K562 (cell line): ENCODE measurements around the gene RGS7. TPM values are rescaled to one million over a fixed set of nuclear protein-coding genes. Genes with fewer than 3 reads are reported as not detected.

ENCODE experiments used
- ATAC-seq: fragments of 200-7000 bp; cut with Tn5 transposase; 3 replicates; pipeline ENCODE4 v1.9.1; 2020; ENCODE audit warnings: moderate library complexity
- BruUV-seq: library from RNA; stranded (reverse); fragments of 400-500 nt; replicated peaks from 2 replicates; lab custom pipeline; 2021; lab: Mats Ljungman, UMichigan
- CTCF ChIA-PET: fragments of 300-600 bp; formaldehyde crosslinking; extraction: SDS; loops from one replicate; lab custom pipeline; 2021; ENCODE audit warnings: low intra/inter-chr PET ratio; lab: Yijun Ruan, JAX
- POLR2A ChIA-PET: fragments of 300-600, 350-650 bp; sonication (Branson Sonifier 250); formaldehyde crosslinking; extraction: SDS; loops from one replicate; lab custom pipeline; 2021; ENCODE audit warnings: antibody characterized with exemption, inconsistent platforms; lab: Yijun Ruan, JAX
- DNase-seq, 4 experiments: peaks; one replicate each; pipeline versions ENCODE4 v3.0.0 to v3.0.0-alpha.2; 2011 to 2018; ENCODE audit warnings: low spot score in 3 of 4, mixed read lengths in 3 of 4; ENCODE audit errors: extremely low read depth in 1 of 4
- FAIRE-seq: peaks from 2 replicates; lab custom pipeline; 2011; peaks lifted over from hg19 to GRCh38; lab: Jason Lieb, UNC
- H2AFZ ChIP-seq: 2 replicates; pipeline ENCODE4 v1.6.0; 2011; ENCODE audit warnings: low read depth, low read length, control low read depth, inconsistent platforms
- H3K27ac ChIP-seq: fragments of 200-600 bp; 3 replicates; pipeline ENCODE4 v1.8.0; 2011; ENCODE audit warnings: low read depth, mild to moderate bottlenecking, control low read depth, inconsistent platforms, low read length, moderate library complexity, mixed read lengths; ENCODE audit errors: extremely low read depth
- H3K27me3 ChIP-seq, 2 experiments: fragments of 300-600 bp in 1 of 2; 2 replicates in 1 of 2; 3 replicates in 1 of 2; pipeline versions ENCODE4 v1.6.0 to v1.8.0; 2011; ENCODE audit warnings: inconsistent platforms in 2 of 2, low read length in 2 of 2, mild to moderate bottlenecking in 1 of 2, mixed read lengths in 1 of 2, moderate library complexity in 1 of 2; ENCODE audit not compliant: control insufficient read depth in 2 of 2, insufficient read depth in 2 of 2
- H3K36me3 ChIP-seq: fragments of 300-600 bp; 3 replicates; pipeline ENCODE4 v1.8.0; 2011; ENCODE audit warnings: mild to moderate bottlenecking, low read length, inconsistent platforms; ENCODE audit not compliant: control insufficient read depth, insufficient read depth
- H3K4me1 ChIP-seq, 2 experiments: fragments of 200-600 bp in 1 of 2; replicated peaks in 1 of 2; 2 replicates in 1 of 2; 3 replicates in 1 of 2; pipeline versions ENCODE4 v1.5.1 to v1.8.0; 2011; ENCODE audit warnings: inconsistent platforms in 2 of 2, low read length in 2 of 2, mild to moderate bottlenecking in 1 of 2, mixed read lengths in 1 of 2, moderate library complexity in 1 of 2; ENCODE audit not compliant: control insufficient read depth in 2 of 2, insufficient read depth in 2 of 2
- H3K4me2 ChIP-seq: 2 replicates; pipeline ENCODE4 v1.6.1; 2011; ENCODE audit warnings: low read length, control low read depth, inconsistent platforms, mixed read lengths; ENCODE audit not compliant: insufficient read depth
- H3K4me3 ChIP-seq: fragments of 200-600 bp; sonication (generic), shearing (Covaris generic); 2 replicates; pipeline ENCODE4 v1.5.1; 2016; ENCODE audit warnings: control low read depth, inconsistent platforms
- H3K79me2 ChIP-seq: fragments of 200-600 bp; 3 replicates; pipeline ENCODE4 v1.8.0; 2011; ENCODE audit warnings: low read length, inconsistent platforms; ENCODE audit not compliant: control insufficient read depth, insufficient read depth
- H3K9ac ChIP-seq, 2 experiments: 2 replicates each; pipeline versions ENCODE4 v1.6.0 to v1.6.1; 2011; ENCODE audit warnings: low read depth in 2 of 2, low read length in 2 of 2, control low read depth in 1 of 2, inconsistent platforms in 1 of 2, mild to moderate bottlenecking in 1 of 2, mixed read lengths in 1 of 2; ENCODE audit not compliant: insufficient read depth in 1 of 2
- H3K9me1 ChIP-seq: one replicate; pipeline ENCODE4 v1.6.0; 2011; ENCODE audit warnings: inconsistent platforms, mild to moderate bottlenecking, low read length, moderate library complexity; ENCODE audit not compliant: control insufficient read depth, insufficient read depth
- H3K9me3 ChIP-seq: replicated peaks from 2 replicates; pipeline ENCODE4 v1.5.1; 2011; ENCODE audit warnings: low read depth, low read length, inconsistent platforms; ENCODE audit not compliant: control insufficient read depth, insufficient read depth
- H4K20me1 ChIP-seq: replicated peaks from 2 replicates; pipeline ENCODE4 v1.6.1; 2011; ENCODE audit warnings: low read length, inconsistent platforms, mixed read lengths; ENCODE audit not compliant: control insufficient read depth, insufficient read depth
- POLR3G ChIP-seq: IDR thresholded peaks from 2 replicates; pipeline ENCODE4 v1.6.1; 2011; ENCODE audit not compliant: insufficient read length, insufficient replicate concordance; ENCODE audit errors: extremely low read depth
- PTTG1 ChIP-seq: fragments of 450-650 bp; IDR thresholded peaks from 2 replicates; pipeline ENCODE4 v1.6.1; 2016; ENCODE audit warnings: low read depth, mild to moderate bottlenecking, missing genetic modification characterization, missing compliant biosample characterization
- RBM34 ChIP-seq: fragments of 200-400 bp; formaldehyde crosslinking; IDR thresholded peaks from 2 replicates; pipeline ENCODE4 v1.6.1; 2018; ENCODE audit warnings: low read length, borderline replicate concordance; ENCODE audit not compliant: insufficient read depth
- SIN3A ChIP-seq, 2 experiments: fragments of 150-350 bp in 1 of 2; IDR thresholded peaks; 2 replicates each; pipeline ENCODE4 v1.6.1; 2011 to 2016; ENCODE audit warnings: borderline replicate concordance in 2 of 2, low read depth in 2 of 2, low read length in 2 of 2, mild to moderate bottlenecking in 2 of 2, moderate library complexity in 2 of 2; ENCODE audit not compliant: control insufficient read depth in 1 of 2
- TEAD4 ChIP-seq, 2 experiments: sonication (generic) in 1 of 2; formaldehyde crosslinking in 1 of 2; IDR thresholded peaks; 2 replicates each; pipeline versions ENCODE4 v1.6.1 to v1.8.0; 2012 to 2022; ENCODE audit warnings: borderline replicate concordance in 1 of 2, inconsistent platforms in 1 of 2, low read length in 1 of 2, mild to moderate bottlenecking in 1 of 2, missing genetic modification reagents in 1 of 2
- ZC3H8 ChIP-seq: fragments of 450-650 bp; IDR thresholded peaks from 2 replicates; pipeline ENCODE4 v1.6.1; 2017
- ZKSCAN8 ChIP-seq: fragments of 200-800 bp; sonication (Bioruptor generic); IDR thresholded peaks from 2 replicates; pipeline ENCODE4 v1.6.1; 2016; ENCODE audit warnings: missing genetic modification characterization, missing compliant biosample characterization
- ZNF133 ChIP-seq: fragments of 250-450 bp; sonication (Bioruptor Pico); IDR thresholded peaks from 2 replicates; pipeline ENCODE4 v1.4.0; 2020; ENCODE audit warnings: mild to moderate bottlenecking
- ZNF232 ChIP-seq: sonication (generic); formaldehyde crosslinking; IDR thresholded peaks from 2 replicates; pipeline ENCODE4 v1.8.0; 2022; ENCODE audit warnings: mild to moderate bottlenecking, missing genetic modification reagents
- ZNF311 ChIP-seq: fragments of 250-450 bp; sonication (Bioruptor Pico); IDR thresholded peaks from 2 replicates; pipeline ENCODE4 v1.4.0; 2020; ENCODE audit warnings: mild to moderate bottlenecking, moderate library complexity
- ZNF57 ChIP-seq: fragments of 450-650 bp; formaldehyde crosslinking; IDR thresholded peaks from 2 replicates; pipeline ENCODE4 v1.4.0; 2020; ENCODE audit warnings: mild to moderate bottlenecking, moderate library complexity
- ZNF75A ChIP-seq: fragments of 450-650 bp; formaldehyde crosslinking; IDR thresholded peaks from 2 replicates; pipeline ENCODE4 v1.4.0; 2020; ENCODE audit warnings: mild to moderate bottlenecking
- WGBS: fragments of 100-300 bp; shearing (Covaris generic); methylation state at CpG from one replicate; pipeline ENCODE4 v1.1.6; 2016; ENCODE audit warnings: low coverage, mixed read lengths; ENCODE audit not compliant: insufficient coverage; ENCODE audit errors: missing lambda C conversion rate; 5-methylcytosine and 5-hydroxymethylcytosine counted together
- in situ Hi-C: fragments of 300-500 bp; cut with MboI; formaldehyde crosslinking; loops from 4 replicates; pipeline ENCODE4 v1.15.0; 2018; ENCODE audit warnings: inconsistent platforms, mixed read lengths
- intact Hi-C: fragments of 100-400 bp; cut with micrococcal nuclease; formaldehyde crosslinking; loops from 2 replicates; pipeline ENCODE4 v1.14.2; 2022
- polyA plus RNA-seq, 8 experiments: library from polyadenylated mRNA; depleted of rRNA in 4 of 8; stranded (reverse) in 5 of 8; unstranded in 3 of 8; fragments of >200 nt; fragmentation: Nextera tagmentation in 2 of 8; fragmentation: Illumina TruSeq in 1 of 8; extraction: Ambion mirVana in 2 of 8; extraction: Trizol in 1 of 8; gene quantifications; 2 replicates each; pipeline versions ENCODE4 v1.2.1 to v1.2.3, GENCODE V29; 2011 to 2014; ENCODE audit warnings: inconsistent platforms in 1 of 8, missing spikeins in 1 of 8
- total RNA-seq, 7 experiments: library from RNA; depleted of rRNA in 6 of 7; stranded (reverse); fragments of >200 nt in 6 of 7; fragmentation: Illumina TruSeq in 2 of 7; extraction: Trizol in 2 of 7; gene quantifications; 2 replicates each; pipeline versions ENCODE4 v1.2.1 to v1.2.3, GENCODE V29; 2011 to 2021; ENCODE audit warnings: low replicate concordance in 1 of 7
- TF ChIP-seq, protein P1 (sequence below): sonication (generic); formaldehyde crosslinking; IDR thresholded peaks from 2 replicates; pipeline ENCODE4 v1.8.0; 2022; ENCODE audit warnings: mild to moderate bottlenecking, missing genetic modification reagents

RGS7 gene
- total and polyA plus RNA-seq, 9 of the 15 experiments (the other 6 are each of a cell fraction or from before 2014, with no cell fraction given) = not detected

DNA sequence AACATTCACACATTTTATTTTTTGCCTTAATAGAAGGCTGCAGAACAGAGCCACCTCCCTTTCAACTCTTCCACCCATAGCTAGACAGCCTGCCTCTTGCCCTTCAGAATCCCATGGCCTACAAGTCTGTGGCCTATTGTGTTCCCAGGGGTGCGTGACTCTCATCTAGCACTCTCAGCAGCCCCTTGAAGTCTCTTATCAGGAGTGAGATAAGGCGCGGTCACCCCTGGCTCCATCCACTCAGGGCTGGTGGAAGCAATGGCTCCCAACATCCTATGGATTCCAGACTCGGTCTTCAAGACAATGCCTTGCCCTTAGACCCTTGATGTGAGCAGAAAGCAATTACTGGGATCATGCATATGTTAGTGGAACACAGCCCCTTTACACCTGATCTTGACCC lies 480.9 kb downstream of the RGS7 start:
- no peak for ATAC-seq
- in situ Hi-C loops (no loop called here), intact Hi-C loops (no loop called here)
- H2AFZ ChIP-seq = no peak overlapping the region
- WGBS = 0% methylated on average over 4 of the region's 4 CpGs
- H3K9ac ChIP-seq = no peak overlapping the region
- POLR2A ChIA-PET = interaction anchor here (0.5 kb wide), 1 partner anchor 1169 kb away, joined by 3 read pairs; no protein-coding TSS in a partner anchor
- no peaks in the 10 kb centered on the region for H3K27me3 ChIP-seq
- FAIRE-seq = no peak
- DNase-seq = no peak
- no peaks in the 10 kb centered on the region for H4K20me1 ChIP-seq
- CTCF ChIA-PET = no interaction called here
- no peaks in the 10 kb centered on the region for H3K4me1 ChIP-seq
- no peaks in the 10 kb centered on the region for H3K9me1 ChIP-seq
- no peak overlapping the region for H3K4me3 ChIP-seq
- H3K9me3 ChIP-seq = no peaks in the 10 kb centered on the region; the same call in 1 of the 2 replicates
- no peak overlapping the region for H3K27ac ChIP-seq
- no peaks in the 10 kb centered on the region for H3K79me2 ChIP-seq
- TF ChIP-seq ZKSCAN8 (CRISPR knock-in tag) (no peak), RBM34 (no peak), POLR3G (no peak), ZNF232 (CRISPR knock-in tag) (no peak), SIN3A (IDR thresholded peaks at IDR 0.05; ENCODE audit: borderline replicate concordance in 2 of 2, control insufficient read depth in 1 of 2, low read depth in 2 of 2, low read length in 2 of 2) (no peak)
- BruUV-seq = no TSS peak
- H3K36me3 ChIP-seq = no peaks in the 10 kb centered on the region
- no peak overlapping the region for H3K4me2 ChIP-seq

DNA sequence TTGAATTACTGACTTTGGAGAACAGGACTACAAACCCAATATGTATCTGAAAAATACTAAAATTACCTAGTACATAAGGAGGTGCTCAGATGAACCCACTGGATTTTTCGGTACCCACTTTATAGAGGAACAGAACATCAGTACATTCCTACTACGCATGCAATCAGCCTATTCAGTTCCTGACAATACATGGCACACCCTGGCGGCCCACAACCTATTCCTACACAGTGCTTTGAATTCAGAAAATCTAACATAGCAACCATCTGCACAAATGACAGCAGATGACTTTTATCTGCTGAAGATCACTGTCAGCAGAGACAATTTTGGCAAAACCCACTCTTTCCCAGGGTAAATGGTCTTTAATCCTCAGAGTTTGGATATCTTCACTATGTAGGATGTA lies 487.9 kb downstream of the RGS7 start:
- Histone ChIP-seq H3K4me2 (no peak overlapping the region), H3K4me3 (no peak overlapping the region), H3K27ac (no peak overlapping the region), H3K9me3 (no peaks in the 10 kb centered on the region; the same call in 1 of the 2 replicates), H3K79me2 (no peaks in the 10 kb centered on the region), H3K4me1 (no peaks in the 10 kb centered on the region), H3K9ac (no peak overlapping the region), H4K20me1 (no peaks in the 10 kb centered on the region), H3K27me3 (no peaks in the 10 kb centered on the region), H3K9me1 (no peaks in the 10 kb centered on the region), H2AFZ (no peak overlapping the region), H3K36me3 (no peaks in the 10 kb centered on the region)
- DNase-seq (no peak), FAIRE-seq (no peak), ATAC-seq (no peak)
- WGBS = 2% methylated on average over 3 of the region's 3 CpGs
- in situ Hi-C loops = no loop called here
- ChIA-PET POLR2A (no interaction called here), CTCF (no interaction called here)
- intact Hi-C loops = no loop called here
- no TSS peak for BruUV-seq
- TF ChIP-seq PTTG1 (tag) (no peak), ZNF75A (no peak), TEAD4 (IDR thresholded peaks at IDR 0.05; ENCODE audit: low read length) (no peak), TEAD4 (CRISPR knock-in tag; IDR thresholded peaks at IDR 0.05; ENCODE audit: borderline replicate concordance) (no peak), ZC3H8 (no peak), ZNF311 (CRISPR knock-in tag) (no peak), ZNF133 (CRISPR knock-in tag) (no peak), ZNF57 (no peak)
- TF ChIP-seq, protein P1, sequence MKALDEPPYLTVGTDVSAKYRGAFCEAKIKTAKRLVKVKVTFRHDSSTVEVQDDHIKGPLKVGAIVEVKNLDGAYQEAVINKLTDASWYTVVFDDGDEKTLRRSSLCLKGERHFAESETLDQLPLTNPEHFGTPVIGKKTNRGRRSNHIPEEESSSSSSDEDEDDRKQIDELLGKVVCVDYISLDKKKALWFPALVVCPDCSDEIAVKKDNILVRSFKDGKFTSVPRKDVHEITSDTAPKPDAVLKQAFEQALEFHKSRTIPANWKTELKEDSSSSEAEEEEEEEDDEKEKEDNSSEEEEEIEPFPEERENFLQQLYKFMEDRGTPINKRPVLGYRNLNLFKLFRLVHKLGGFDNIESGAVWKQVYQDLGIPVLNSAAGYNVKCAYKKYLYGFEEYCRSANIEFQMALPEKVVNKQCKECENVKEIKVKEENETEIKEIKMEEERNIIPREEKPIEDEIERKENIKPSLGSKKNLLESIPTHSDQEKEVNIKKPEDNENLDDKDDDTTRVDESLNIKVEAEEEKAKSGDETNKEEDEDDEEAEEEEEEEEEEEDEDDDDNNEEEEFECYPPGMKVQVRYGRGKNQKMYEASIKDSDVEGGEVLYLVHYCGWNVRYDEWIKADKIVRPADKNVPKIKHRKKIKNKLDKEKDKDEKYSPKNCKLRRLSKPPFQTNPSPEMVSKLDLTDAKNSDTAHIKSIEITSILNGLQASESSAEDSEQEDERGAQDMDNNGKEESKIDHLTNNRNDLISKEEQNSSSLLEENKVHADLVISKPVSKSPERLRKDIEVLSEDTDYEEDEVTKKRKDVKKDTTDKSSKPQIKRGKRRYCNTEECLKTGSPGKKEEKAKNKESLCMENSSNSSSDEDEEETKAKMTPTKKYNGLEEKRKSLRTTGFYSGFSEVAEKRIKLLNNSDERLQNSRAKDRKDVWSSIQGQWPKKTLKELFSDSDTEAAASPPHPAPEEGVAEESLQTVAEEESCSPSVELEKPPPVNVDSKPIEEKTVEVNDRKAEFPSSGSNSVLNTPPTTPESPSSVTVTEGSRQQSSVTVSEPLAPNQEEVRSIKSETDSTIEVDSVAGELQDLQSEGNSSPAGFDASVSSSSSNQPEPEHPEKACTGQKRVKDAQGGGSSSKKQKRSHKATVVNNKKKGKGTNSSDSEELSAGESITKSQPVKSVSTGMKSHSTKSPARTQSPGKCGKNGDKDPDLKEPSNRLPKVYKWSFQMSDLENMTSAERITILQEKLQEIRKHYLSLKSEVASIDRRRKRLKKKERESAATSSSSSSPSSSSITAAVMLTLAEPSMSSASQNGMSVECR (CRISPR knock-in tag) = no peak
